ENCODE results near the gene MOSPD3.

DNA sequence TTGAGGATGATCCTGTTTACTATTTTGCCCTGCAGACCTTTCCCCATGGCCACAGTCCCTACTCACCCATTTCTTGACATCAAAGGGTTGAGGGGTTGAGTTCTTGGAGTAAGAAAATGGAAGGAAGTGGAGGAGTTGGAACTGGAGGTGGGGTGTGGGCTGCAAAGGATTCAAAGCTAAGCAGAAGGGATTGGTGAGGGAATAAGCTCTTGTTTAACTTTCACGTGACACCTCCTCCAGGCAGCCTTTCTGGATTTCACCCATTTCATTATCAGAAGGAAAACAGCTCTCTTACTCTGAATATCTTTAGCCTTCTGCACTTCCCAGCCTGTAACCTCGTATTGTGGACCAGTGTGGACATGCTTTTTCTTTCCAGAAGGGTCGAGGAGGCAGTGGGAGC, 13.7 kb downstream of the MOSPD3 start:
- no peak for TF ChIP-seq CTCF (conservative IDR thresholded peaks at IDR 0.05; ENCODE audit: low read depth, low read length)
- no peak for TF ChIP-seq EZH2 (IDR thresholded peaks at IDR 0.05; ENCODE audit: low read length, unreplicated experiment)
- no peak for TF ChIP-seq EZH2phosphoT487 (IDR thresholded peaks at IDR 0.05; ENCODE audit: borderline replicate concordance, low read length)
